ENCODE measurements around the gene ZBTB16.

- TF ChIP-seq POLR2A (IDR thresholded peaks at IDR 0.05; ENCODE audit: low read length) (no peak), GATA1 (IDR thresholded peaks at IDR 0.05; ENCODE audit: low read depth, low read length) (no peak)
Observed at GRCh38 chr11:114287154-114287553, 227.6 kb downstream of the ZBTB16 start.

Measured in erythroblast (primary cell).